MCF 10A (cell line): ENCODE measurements around the gene CTSS. TPM values are rescaled to one million over a fixed set of nuclear protein-coding genes. Genes with fewer than 3 reads are reported as not detected.
"Not testable (repeated sequence)": the region's sequence is repeated elsewhere in the genome, so short reads cannot be mapped to it uniquely, and the experiment has no call there.

Experiments used
- BruUV-seq: library from RNA; stranded (reverse); fragments of 400-500 nt; replicated peaks from 2 replicates; lab custom pipeline; 2021; lab: Mats Ljungman, UMichigan
- CTCF ChIA-PET: fragments of 300-600 bp; sonication (Branson Sonifier 250); formaldehyde crosslinking; extraction: SDS; loops from one replicate; lab custom pipeline; 2021; ENCODE audit warnings: antibody characterized with exemption, inconsistent platforms; lab: Yijun Ruan, JAX
- POLR2A ChIA-PET: fragments of 300-600, 350-650 bp; sonication (Branson Sonifier 250); formaldehyde crosslinking; extraction: SDS; loops from one replicate; lab custom pipeline; 2020; ENCODE audit warnings: antibody characterized with exemption, inconsistent platforms; lab: Yijun Ruan, JAX
- DNase-seq: peaks from one replicate; pipeline ENCODE4 v3.0.0-alpha.2; 2018; ENCODE audit not compliant: unreplicated experiment
- H3K27ac Mint-ChIP-seq: one replicate; pipeline ENCODE4 v1.8.0; 2022; ENCODE audit warnings: mild to moderate bottlenecking, low read depth, mixed read lengths; ENCODE audit not compliant: unreplicated experiment
- H3K27me3 Mint-ChIP-seq: one replicate; pipeline ENCODE4 v1.8.0; 2022; ENCODE audit warnings: mixed read lengths; ENCODE audit not compliant: insufficient read depth, unreplicated experiment
- H3K36me3 Mint-ChIP-seq: one replicate; pipeline ENCODE4 v1.8.0; 2022; ENCODE audit warnings: mild to moderate bottlenecking, moderate library complexity, mixed read lengths; ENCODE audit not compliant: insufficient read depth, unreplicated experiment
- H3K4me1 Mint-ChIP-seq: one replicate; pipeline ENCODE4 v1.8.0; 2022; ENCODE audit warnings: mixed read lengths; ENCODE audit not compliant: insufficient read depth, unreplicated experiment
- H3K4me3 Mint-ChIP-seq: one replicate; pipeline ENCODE4 v1.8.0; 2022; ENCODE audit warnings: mild to moderate bottlenecking, moderate library complexity, mixed read lengths; ENCODE audit not compliant: unreplicated experiment
- H3K9me3 Mint-ChIP-seq: one replicate; pipeline ENCODE4 v1.8.0; 2022; ENCODE audit warnings: mixed read lengths; ENCODE audit not compliant: unreplicated experiment
- intact Hi-C: fragments of 100-400 bp; cut with micrococcal nuclease; formaldehyde crosslinking; loops from 2 replicates; pipeline ENCODE4 v1.14.1; 2022
- total RNA-seq: library from RNA; stranded (reverse); gene quantifications from 2 replicates; pipeline ENCODE4 v1.2.3, GENCODE V29; 2022
- TF ChIP-seq, protein P1 (sequence below): fragments of 200-600 bp; IDR thresholded peaks from one replicate; pipeline ENCODE4 v1.8.0; 2022; ENCODE audit warnings: antibody characterized with exemption, mild to moderate bottlenecking; ENCODE audit not compliant: unreplicated experiment

The CTSS gene
- total RNA-seq, 1 experiment from 2014 or later: 0.75 TPM

DNA sequence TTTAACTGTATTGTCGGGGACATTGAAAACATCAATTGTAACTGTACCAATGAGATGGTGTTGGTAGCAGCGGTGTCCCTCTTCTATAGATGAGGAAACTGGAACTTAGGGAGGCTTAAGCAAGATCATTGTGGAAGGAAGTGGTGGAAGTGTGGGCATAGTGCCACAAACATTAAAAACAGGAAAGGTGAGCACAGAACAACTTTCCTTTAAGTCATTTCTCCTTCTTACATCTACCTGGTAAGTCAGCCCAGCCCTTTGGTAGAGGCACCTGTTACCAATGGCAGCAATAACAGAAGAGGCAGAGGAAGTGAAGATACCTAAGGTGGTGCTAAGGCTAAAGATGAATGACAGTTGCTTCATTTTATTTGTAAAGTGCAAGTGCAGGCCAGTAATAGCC lies 12.0 kb upstream of the CTSS start:
- DNase-seq: no peak
- no TSS peak for BruUV-seq
- no peak overlapping the region for H3K4me3 Mint-ChIP-seq
- no peak overlapping the region for H3K27ac Mint-ChIP-seq
- no peaks in the 10 kb centered on the region for H3K4me1 Mint-ChIP-seq
- no peaks in the 10 kb centered on the region for H3K9me3 Mint-ChIP-seq
- H3K36me3 Mint-ChIP-seq: no peaks in the 10 kb centered on the region
- no peaks in the 10 kb centered on the region for H3K27me3 Mint-ChIP-seq
- POLR2A ChIA-PET: interaction anchor here (1.0 to 2.4 kb wide), 2 partner anchors 18 to 80 kb away, joined by 4 to 7 read pairs; partner anchors contain the start of gene GOLPH3L
- intact Hi-C loops: no loop called here
- CTCF ChIA-PET: interaction anchor here (0.5 kb wide), 1 partner anchor 44 kb away, joined by 3 read pairs; no protein-coding TSS in a partner anchor
- TF ChIP-seq, protein P1, sequence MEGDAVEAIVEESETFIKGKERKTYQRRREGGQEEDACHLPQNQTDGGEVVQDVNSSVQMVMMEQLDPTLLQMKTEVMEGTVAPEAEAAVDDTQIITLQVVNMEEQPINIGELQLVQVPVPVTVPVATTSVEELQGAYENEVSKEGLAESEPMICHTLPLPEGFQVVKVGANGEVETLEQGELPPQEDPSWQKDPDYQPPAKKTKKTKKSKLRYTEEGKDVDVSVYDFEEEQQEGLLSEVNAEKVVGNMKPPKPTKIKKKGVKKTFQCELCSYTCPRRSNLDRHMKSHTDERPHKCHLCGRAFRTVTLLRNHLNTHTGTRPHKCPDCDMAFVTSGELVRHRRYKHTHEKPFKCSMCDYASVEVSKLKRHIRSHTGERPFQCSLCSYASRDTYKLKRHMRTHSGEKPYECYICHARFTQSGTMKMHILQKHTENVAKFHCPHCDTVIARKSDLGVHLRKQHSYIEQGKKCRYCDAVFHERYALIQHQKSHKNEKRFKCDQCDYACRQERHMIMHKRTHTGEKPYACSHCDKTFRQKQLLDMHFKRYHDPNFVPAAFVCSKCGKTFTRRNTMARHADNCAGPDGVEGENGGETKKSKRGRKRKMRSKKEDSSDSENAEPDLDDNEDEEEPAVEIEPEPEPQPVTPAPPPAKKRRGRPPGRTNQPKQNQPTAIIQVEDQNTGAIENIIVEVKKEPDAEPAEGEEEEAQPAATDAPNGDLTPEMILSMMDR: no peak

DNA sequence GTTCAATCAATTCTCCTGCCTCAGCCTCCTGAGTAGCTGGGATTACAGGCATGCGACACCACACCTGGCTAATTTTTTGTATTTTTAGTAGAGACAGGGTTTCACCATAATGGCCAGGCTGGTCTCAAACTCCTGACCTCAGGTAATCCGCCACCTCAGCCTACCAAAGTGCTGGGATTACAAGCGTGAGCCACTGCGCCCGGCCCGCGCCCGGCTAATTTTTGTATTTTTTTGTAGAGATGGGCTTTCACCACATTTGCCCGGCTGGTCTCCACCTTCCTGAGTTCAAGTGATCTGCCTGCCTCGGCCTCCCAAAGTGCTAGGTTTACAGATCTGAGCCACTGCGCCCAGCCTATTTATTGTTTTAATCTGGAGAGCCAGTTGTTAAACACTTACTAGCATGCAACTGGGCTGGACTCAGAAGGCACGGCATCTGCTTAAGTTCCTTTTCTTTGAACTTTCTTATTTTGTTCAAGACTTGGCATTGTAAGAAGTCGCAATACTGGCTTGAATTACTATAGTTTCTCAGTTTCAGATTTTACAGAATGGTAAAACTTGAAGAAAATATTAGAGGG lies 10.4 kb upstream of the CTSS start:
- H3K9me3 Mint-ChIP-seq, H3K27ac Mint-ChIP-seq, H3K4me3 Mint-ChIP-seq, intact Hi-C loops, H3K36me3 Mint-ChIP-seq, BruUV-seq, H3K27me3 Mint-ChIP-seq, H3K4me1 Mint-ChIP-seq, DNase-seq: not testable (repeated sequence)
- ChIA-PET POLR2A (interaction anchor here (0.6 to 2.4 kb wide), 2 partner anchors 79 kb away, joined by 3 to 7 read pairs; partner anchors contain the start of gene GOLPH3L), CTCF (interaction anchor here (0.6 to 0.7 kb wide), 2 partner anchors 26 to 333 kb away, joined by 3 read pairs; no protein-coding TSS in a partner anchor)

DNA sequence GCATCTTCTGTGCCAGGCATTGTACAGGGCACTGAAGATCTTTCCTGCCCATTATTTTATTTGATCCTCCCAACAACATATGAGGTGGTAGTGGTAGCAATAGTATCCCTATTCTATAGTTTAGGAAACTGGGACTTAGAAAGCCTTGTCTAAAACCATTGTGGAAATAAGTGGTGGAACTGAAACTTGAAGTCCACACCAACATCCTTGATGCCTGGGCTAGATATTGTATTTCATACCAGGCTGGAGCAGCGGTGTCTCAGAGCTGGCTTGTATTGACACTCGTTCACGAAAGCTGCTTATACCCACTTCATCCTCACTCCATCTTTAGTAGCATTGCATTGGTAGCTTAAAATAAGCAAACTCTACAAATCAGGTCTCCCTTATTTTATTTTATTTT lies 9.7 kb upstream of the CTSS start:
- H3K27ac Mint-ChIP-seq: no peak overlapping the region
- POLR2A ChIA-PET: interaction anchor here (0.6 kb wide), 2 partner anchors 21 to 78 kb away, joined by 3 read pairs; no protein-coding TSS in a partner anchor
- no TSS peak for BruUV-seq
- TF ChIP-seq, protein P1: no peak
- CTCF ChIA-PET: interaction anchor here (0.6 to 1.3 kb wide), 2 partner anchors 9 to 38 kb away, joined by 3 to 5 read pairs; partner anchors contain the start of gene CTSS
- no peak for DNase-seq
- H3K36me3 Mint-ChIP-seq: no peaks in the 10 kb centered on the region
- H3K4me3 Mint-ChIP-seq: no peak overlapping the region
- no peaks in the 10 kb centered on the region for H3K27me3 Mint-ChIP-seq
- H3K9me3 Mint-ChIP-seq: no peaks in the 10 kb centered on the region
- intact Hi-C loops: no loop called here
- no peaks in the 10 kb centered on the region for H3K4me1 Mint-ChIP-seq

DNA sequence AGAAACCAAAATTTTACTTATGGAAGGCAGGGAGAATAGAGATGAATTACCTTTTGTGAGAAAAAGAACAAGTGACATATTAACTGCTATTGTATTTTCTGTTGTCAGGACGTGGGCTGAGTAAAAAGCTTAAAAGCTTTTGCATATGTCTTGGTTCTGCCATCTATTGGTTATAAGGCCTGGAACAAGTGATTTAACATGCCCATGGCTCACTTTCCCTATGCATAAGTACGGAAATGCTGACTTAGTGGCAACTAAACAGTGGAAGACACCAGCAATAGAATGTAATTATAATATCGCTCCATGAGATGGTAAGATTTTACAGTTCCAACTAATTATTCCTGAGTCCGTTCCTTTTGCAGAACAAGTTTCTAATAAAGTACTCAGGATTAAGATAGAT lies 6.7 kb upstream of the CTSS start:
- no TSS peak for BruUV-seq
- ChIA-PET POLR2A (no interaction called here), CTCF (no interaction called here)
- H3K9me3 Mint-ChIP-seq: no peaks in the 10 kb centered on the region
- no peak overlapping the region for H3K4me3 Mint-ChIP-seq
- no peaks in the 10 kb centered on the region for H3K4me1 Mint-ChIP-seq
- no peaks in the 10 kb centered on the region for H3K36me3 Mint-ChIP-seq
- intact Hi-C loops: no loop called here
- DNase-seq: no peak
- no peaks in the 10 kb centered on the region for H3K27me3 Mint-ChIP-seq
- TF ChIP-seq, protein P1: no peak
- H3K27ac Mint-ChIP-seq: no peak overlapping the region

DNA sequence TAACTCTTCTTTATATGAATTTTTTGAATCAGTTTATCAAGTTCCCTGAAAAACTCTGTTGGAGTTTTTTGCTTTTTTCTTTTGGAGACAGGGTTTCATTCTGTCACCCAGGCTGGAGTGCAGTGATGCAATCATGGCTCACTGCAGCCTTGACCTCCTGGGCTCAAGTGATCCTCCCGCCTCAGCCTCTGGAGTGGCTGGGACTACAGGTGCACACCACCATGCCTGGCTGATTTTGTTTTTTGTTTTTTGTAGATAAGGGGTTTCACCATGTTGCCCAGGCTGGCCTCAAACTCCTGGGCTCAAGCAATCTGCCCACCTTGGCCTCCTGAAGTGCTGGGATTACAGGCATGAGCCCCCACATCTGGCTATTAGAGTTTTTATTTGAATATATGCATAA lies 2.1 kb upstream of the CTSS start:
- DNase-seq, intact Hi-C loops, H3K36me3 Mint-ChIP-seq, H3K9me3 Mint-ChIP-seq, BruUV-seq, H3K4me3 Mint-ChIP-seq, H3K27ac Mint-ChIP-seq, CTCF ChIA-PET, H3K27me3 Mint-ChIP-seq: not testable (repeated sequence)
- peaks cover 21% of the 10 kb centered on the region for H3K4me1 Mint-ChIP-seq
- POLR2A ChIA-PET: interaction anchor here (0.5 to 1.3 kb wide), 5 partner anchors 12 to 160 kb away, joined by 3 to 5 read pairs (median 3); partner anchors contain the start of gene ENSA

DNA sequence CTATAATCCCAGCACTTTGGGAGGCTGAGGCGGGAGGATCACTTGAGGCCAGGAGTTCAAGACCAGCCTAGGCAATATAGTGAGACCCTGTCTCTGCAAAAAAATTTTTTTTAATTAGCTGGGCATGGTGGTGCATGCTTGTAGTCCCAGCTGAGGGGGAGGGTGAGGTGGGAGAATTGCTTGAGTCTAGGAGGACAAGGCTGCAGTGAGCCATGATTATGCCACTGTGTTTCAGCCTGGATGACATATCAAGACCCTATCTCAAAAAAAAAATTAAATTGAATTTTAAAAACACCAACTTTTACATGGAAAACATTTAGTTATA lies 361 bp upstream of the CTSS start:
- H3K4me3 Mint-ChIP-seq, H3K27me3 Mint-ChIP-seq: not testable (repeated sequence)

More for the DNA sequence above, 361 bp upstream of the CTSS start:
- H3K9me3 Mint-ChIP-seq, H3K36me3 Mint-ChIP-seq, DNase-seq, intact Hi-C loops, BruUV-seq: not testable (repeated sequence)
- ChIA-PET CTCF (interaction anchor here (0.6 to 1.2 kb wide), 5 partner anchors 9 to 444 kb away, joined by 3 to 4 read pairs (median 3); no protein-coding TSS in a partner anchor), POLR2A (interaction anchor here (1.0 to 1.8 kb wide), 3 partner anchors 14 to 497 kb away, joined by 3 to 6 read pairs (median 3); partner anchors contain the start of gene APH1A)
- Mint-ChIP-seq H3K27ac (peak overlapping the region; percentile 96), H3K4me1 (peaks cover 21% of the 10 kb centered on the region)
